GM12878 (cell line): ENCODE results near the gene BBX. TPM values are rescaled to one million over a fixed set of nuclear protein-coding genes. Genes with fewer than 3 reads are reported as not detected.
A peak's percentile ranks its signal among the peaks of the same experiment; 100 is the strongest.

Source experiments
- ATAC-seq: fragments of 200-7000 bp; cut with Tn5 transposase; 3 replicates; pipeline ENCODE4 v1.9.1; 2020; ENCODE audit warnings: mild to moderate bottlenecking, moderate library complexity
- BruUV-seq: library from RNA; stranded (reverse); fragments of 400-500 nt; replicated peaks from 2 replicates; lab custom pipeline; 2021; lab: Mats Ljungman, UMichigan
- CTCF ChIA-PET: fragments of 300-600 bp; sonication (Branson Sonifier 250); formaldehyde crosslinking; extraction: SDS; loops from one replicate; lab custom pipeline; 2021; ENCODE audit warnings: inconsistent platforms; lab: Yijun Ruan, JAX
- POLR2A ChIA-PET: fragments of 350-600 bp; formaldehyde crosslinking; extraction: SDS; loops from one replicate; lab custom pipeline; 2021; ENCODE audit warnings: inconsistent platforms; lab: Charles Lee
- RAD21 ChIA-PET: fragments of 300-600 bp; sonication (Branson Sonifier 250); formaldehyde crosslinking; loops from one replicate; lab custom pipeline; 2023; ENCODE audit warnings: antibody characterized with exemption; ENCODE audit not compliant: unreplicated experiment; lab: Charles Lee
- SMC1A ChIA-PET: fragments of 300-600 bp; sonication (Branson Sonifier 250); formaldehyde crosslinking; loops from one replicate; lab custom pipeline; 2023; ENCODE audit not compliant: unreplicated experiment, uncharacterized antibody; lab: Charles Lee
- DNase-seq: peaks from one replicate; pipeline ENCODE4 v3.0.0-alpha.2; 2011; ENCODE audit warnings: low read depth, low spot score
- FAIRE-seq: peaks from 3 replicates; lab custom pipeline; 2011; peaks lifted over from hg19 to GRCh38; lab: Jason Lieb, UNC
- H2AFZ ChIP-seq: 2 replicates; pipeline ENCODE4 v1.6.0; 2011; ENCODE audit warnings: low read depth, low read length, control low read depth; ENCODE audit not compliant: control insufficient read depth
- H3K27ac ChIP-seq: 2 replicates; pipeline ENCODE4 v1.5.1; 2011; ENCODE audit warnings: control low read depth; ENCODE audit not compliant: control insufficient read depth, insufficient read depth
- H3K27me3 ChIP-seq, 2 experiments: replicated peaks in 1 of 2; 2 replicates each; pipeline versions ENCODE4 v1.6.0 to v1.6.1; 2011; ENCODE audit warnings: low read length in 1 of 2; ENCODE audit not compliant: control insufficient read depth in 2 of 2, insufficient read depth in 2 of 2
- H3K36me3 ChIP-seq, 2 experiments: 2 replicates each; pipeline ENCODE4 v1.5.1; 2011; ENCODE audit warnings: low read length in 1 of 2; ENCODE audit not compliant: control insufficient read depth in 2 of 2, insufficient read depth in 2 of 2
- H3K4me1 ChIP-seq: 2 replicates; pipeline ENCODE4 v1.6.1; 2011; ENCODE audit warnings: mild to moderate bottlenecking, low read length, moderate library complexity, mixed read lengths; ENCODE audit not compliant: control insufficient read depth, insufficient read depth
- H3K4me2 ChIP-seq: 2 replicates; pipeline ENCODE4 v1.6.0; 2011; ENCODE audit warnings: control low read depth; ENCODE audit not compliant: control insufficient read depth, insufficient read depth
- H3K4me3 ChIP-seq: fragments of 200-600 bp; sonication (generic); 2 replicates; pipeline ENCODE4 v1.5.1; 2016
- H3K79me2 ChIP-seq: 2 replicates; pipeline ENCODE4 v1.6.0; 2011; ENCODE audit warnings: low read length; ENCODE audit not compliant: control insufficient read depth, insufficient read depth
- H3K9ac ChIP-seq: 2 replicates; pipeline ENCODE4 v1.8.0; 2011; ENCODE audit warnings: low read length, control low read depth, mixed read lengths; ENCODE audit not compliant: control insufficient read depth, insufficient read depth
- H3K9me3 ChIP-seq: replicated peaks from 3 replicates; pipeline ENCODE4 v1.5.1; 2011; ENCODE audit warnings: mild to moderate bottlenecking, low read length; ENCODE audit not compliant: control insufficient read depth, insufficient read depth
- H4K20me1 ChIP-seq: 2 replicates; pipeline ENCODE4 v1.6.0; 2011; ENCODE audit not compliant: control insufficient read depth, insufficient read depth
- ATF2 ChIP-seq: IDR thresholded peaks from 2 replicates; pipeline ENCODE4 v1.6.1; 2012; ENCODE audit warnings: low read length, inconsistent platforms
- BCL3 ChIP-seq: IDR thresholded peaks from 2 replicates; pipeline ENCODE4 v1.6.1; 2011; ENCODE audit warnings: borderline replicate concordance, low read depth, mild to moderate bottlenecking, moderate library complexity, low read length; ENCODE audit not compliant: insufficient read depth, poor library complexity, severe bottlenecking
- BRCA1 ChIP-seq: IDR thresholded peaks from 2 replicates; pipeline ENCODE4 v1.6.1; 2011; ENCODE audit warnings: low read depth, low read length, improper control_type of control experiment
- CHD2 ChIP-seq: IDR thresholded peaks from 2 replicates; pipeline ENCODE4 v1.6.1; 2011; ENCODE audit warnings: low read depth, low read length, improper control_type of control experiment, borderline replicate concordance
- CTCF ChIP-seq, 3 experiments: IDR thresholded peaks in 2 of 3; conservative IDR thresholded peaks in 1 of 3; 2 replicates each; pipeline ENCODE4 v1.5.1; 2011; ENCODE audit warnings: low read depth in 3 of 3, low read length in 3 of 3, mild to moderate bottlenecking in 3 of 3, control low read depth in 2 of 3, moderate library complexity in 2 of 3, inconsistent platforms in 1 of 3, mixed read lengths in 1 of 3; ENCODE audit not compliant: control insufficient read depth in 2 of 3, insufficient read depth in 1 of 3; ENCODE audit errors: extremely low read depth in 1 of 3
- EP300 ChIP-seq, 2 experiments: fragments of 150-350 bp in 1 of 2; IDR thresholded peaks; 2 replicates each; pipeline ENCODE4 v1.6.1; 2011 to 2012; ENCODE audit warnings: low read depth in 2 of 2, low read length in 2 of 2, borderline replicate concordance in 1 of 2, improper control_type of control experiment in 1 of 2, inconsistent platforms in 1 of 2; ENCODE audit not compliant: control insufficient read depth in 1 of 2
- HDAC2 ChIP-seq: fragments of 200-600 bp; sonication (generic); IDR thresholded peaks from 2 replicates; pipeline ENCODE4 v1.6.1; 2017
- JUNB ChIP-seq: IDR thresholded peaks from 2 replicates; pipeline ENCODE4 v1.6.1; 2016; ENCODE audit warnings: antibody characterized with exemption, mild to moderate bottlenecking
- MTA2 ChIP-seq: fragments of 450-650 bp; IDR thresholded peaks from 2 replicates; pipeline ENCODE4 v1.6.1; 2016; ENCODE audit warnings: low read depth, mild to moderate bottlenecking, moderate library complexity
- POLR2AphosphoS5 ChIP-seq: IDR thresholded peaks from 2 replicates; pipeline ENCODE4 v1.6.1; 2011; ENCODE audit warnings: mild to moderate bottlenecking, low read length, inconsistent platforms
- RAD21 ChIP-seq: IDR thresholded peaks from 2 replicates; pipeline ENCODE4 v1.6.1; 2011; ENCODE audit warnings: mild to moderate bottlenecking, low read depth, low read length, moderate library complexity; ENCODE audit not compliant: insufficient read depth
- TCF7 ChIP-seq: IDR thresholded peaks from 2 replicates; pipeline ENCODE4 v1.6.1; 2014; ENCODE audit warnings: antibody characterized with exemption, borderline replicate concordance
- ZBTB11 ChIP-seq: fragments of 450-650 bp; formaldehyde crosslinking; IDR thresholded peaks from 2 replicates; pipeline ENCODE4 v1.5.0; 2022; ENCODE audit warnings: mild to moderate bottlenecking, missing genetic modification characterization
- WGBS: methylation state at CpG from one replicate; pipeline ENCODE4 v1.1.6; 2016; ENCODE audit warnings: low lambda C conversion rate; ENCODE audit not compliant: insufficient replicate concordance, insufficient coverage; ENCODE audit errors: missing lambda C conversion rate; 5-methylcytosine and 5-hydroxymethylcytosine counted together
- in situ Hi-C: fragments of 300-500 bp; cut with MboI; formaldehyde crosslinking; loops from 9 replicates; pipeline ENCODE4 v1.14.3; 2018; ENCODE audit warnings: mixed read lengths
- intact Hi-C: fragments of 100-400 bp; cut with micrococcal nuclease; formaldehyde crosslinking; loops from one replicate; pipeline ENCODE4 v1.14.2; 2022; ENCODE audit not compliant: unreplicated experiment
- polyA plus RNA-seq, 11 experiments: library from polyadenylated mRNA; depleted of rRNA in 4 of 11; unstranded in 6 of 11; stranded (reverse) in 5 of 11; fragments of >200 nt; fragmentation: Nextera tagmentation in 4 of 11; fragmentation: Illumina TruSeq in 1 of 11; extraction: Ambion mirVana in 4 of 11; extraction: Trizol in 1 of 11; gene quantifications; 1 replicate in 1 of 11; 2 replicates in 10 of 11; pipeline versions ENCODE4 v1.2.1 to v1.2.3, GENCODE V29; 2011 to 2016; ENCODE audit warnings: inconsistent platforms in 2 of 11, missing spikeins in 2 of 11, low read depth in 1 of 11
- total RNA-seq, 4 experiments: library from RNA; depleted of rRNA in 3 of 4; stranded (reverse); fragments of >200 nt in 3 of 4; fragmentation: Illumina TruSeq in 1 of 4; extraction: Trizol in 1 of 4; gene quantifications; 2 replicates each; pipeline versions ENCODE4 v1.2.1 to v1.2.3, GENCODE V29; 2013 to 2021

Gene BBX
- total and polyA plus RNA-seq, 10 of the 15 experiments (the other 5 are each of a cell fraction or from before 2014, with no cell fraction given), result 13.3 to 38.5 (median 32.0) TPM

GRCh38 chr3:107855710-107856109, 332.9 kb downstream of the BBX start:
- H3K4me2 ChIP-seq, result no peak overlapping the region
- intact Hi-C loops, result loop anchor here (5.0 to 10.0 kb wide), 3 partner anchors 72 to 621 kb away; no protein-coding TSS in a partner anchor
- FAIRE-seq (peak; percentile 35), ATAC-seq (peak; percentile 97), DNase-seq (no peak)
- H2AFZ ChIP-seq, result no peak overlapping the region
- ChIA-PET SMC1A (interaction anchor here (0.7 to 4.0 kb wide), 8 partner anchors 7 to 281 kb away, joined by 3 to 18 read pairs (median 4); no protein-coding TSS in a partner anchor), RAD21 (interaction anchor here (1.9 to 2.5 kb wide), 2 partner anchors 10 to 72 kb away, joined by 5 read pairs; no protein-coding TSS in a partner anchor), POLR2A (interaction anchor here (0.5 kb wide), 1 partner anchor 393 kb away, joined by 4 read pairs; no protein-coding TSS in a partner anchor), CTCF (interaction anchor here (1.1 to 2.9 kb wide), 10 partner anchors 9 to 550 kb away, joined by 3 to 17 read pairs (median 6); no protein-coding TSS in a partner anchor)
- no TSS peak for BruUV-seq
- no peak overlapping the region for H3K4me3 ChIP-seq
- no peaks in the 10 kb centered on the region for H3K36me3 ChIP-seq
- no peak overlapping the region for H3K9ac ChIP-seq
- H4K20me1 ChIP-seq, result no peaks in the 10 kb centered on the region
- H3K27ac ChIP-seq, result no peak overlapping the region
- H3K9me3 ChIP-seq, result no peaks in the 10 kb centered on the region
- no peaks in the 10 kb centered on the region for H3K79me2 ChIP-seq
- no peaks in the 10 kb centered on the region; the same call in 1 of the 2 replicates for H3K4me1 ChIP-seq
- H3K27me3 ChIP-seq, result no peaks in the 10 kb centered on the region
- in situ Hi-C loops, result no loop called here
- WGBS, result 34% methylated on average over 5 of the region's 5 CpGs
- TF ChIP-seq MTA2 (no peak), BRCA1 (no peak), EP300 (IDR thresholded peaks at IDR 0.05; ENCODE audit: borderline replicate concordance in 1 of 2, control insufficient read depth in 1 of 2, low read depth in 2 of 2, low read length in 2 of 2) (no peak), RAD21 (0 out of 2 replicates have a peak, but pooled peaks have one; percentile 18), BCL3 (no peak), CTCF (IDR thresholded peaks at IDR 0.05 in 2 of 3, conservative IDR thresholded peaks at IDR 0.05 in 1 of 3; ENCODE audit: control insufficient read depth in 2 of 3, extremely low read depth in 1 of 3, insufficient read depth in 1 of 3, low read depth in 3 of 3, low read length in 3 of 3) (peak; percentile 37 to 46 (median 41); a peak in 3 of 6 replicates), ATF2 (no peak), POLR2AphosphoS5 (no peak), JUNB (no peak), CHD2 (no peak), TCF7 (no peak), ZBTB11 (CRISPR knock-in tag) (no peak), HDAC2 (no peak)
